ENCODE data around the gene SNRPB2. TPM values are rescaled to one million over a fixed set of nuclear protein-coding genes. Genes with fewer than 3 reads are reported as not detected.

Gene SNRPB2
- total RNA-seq, 1 experiment from 2014 or later = 174 TPM

DNA sequence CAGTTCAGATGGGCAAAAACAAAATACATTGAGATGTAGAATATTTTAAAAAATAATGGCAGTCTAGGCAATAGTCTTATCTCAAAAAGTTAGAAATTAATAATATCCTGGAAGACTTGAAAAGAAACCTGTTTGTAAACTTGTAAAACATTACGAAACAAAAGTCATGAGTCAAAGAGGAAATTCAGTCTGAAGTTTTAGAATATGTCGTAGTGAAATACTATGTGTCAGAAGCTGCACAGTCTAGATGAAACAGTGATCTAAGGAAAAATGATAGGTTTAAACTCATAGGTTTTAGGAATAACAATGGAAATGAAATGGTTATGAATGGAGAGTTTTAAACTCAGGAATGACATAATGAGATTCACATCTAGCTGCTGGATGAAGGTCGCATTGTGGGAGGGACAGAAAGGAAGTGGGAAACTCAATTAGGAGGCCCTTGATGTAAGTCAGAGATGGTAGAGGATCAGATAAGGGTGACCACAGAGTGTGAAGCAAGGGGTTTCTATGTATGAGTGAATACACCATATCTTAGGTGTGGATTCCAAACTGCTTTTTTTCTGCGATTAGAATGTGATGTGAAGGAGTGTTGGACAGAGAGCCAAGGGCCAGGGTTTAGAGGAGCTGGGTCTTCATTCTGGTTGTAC lies 2.8 kb downstream of the SNRPB2 start:
- peak; percentile 38 for DNase-seq (ENCODE audit: low read depth)

DNA sequence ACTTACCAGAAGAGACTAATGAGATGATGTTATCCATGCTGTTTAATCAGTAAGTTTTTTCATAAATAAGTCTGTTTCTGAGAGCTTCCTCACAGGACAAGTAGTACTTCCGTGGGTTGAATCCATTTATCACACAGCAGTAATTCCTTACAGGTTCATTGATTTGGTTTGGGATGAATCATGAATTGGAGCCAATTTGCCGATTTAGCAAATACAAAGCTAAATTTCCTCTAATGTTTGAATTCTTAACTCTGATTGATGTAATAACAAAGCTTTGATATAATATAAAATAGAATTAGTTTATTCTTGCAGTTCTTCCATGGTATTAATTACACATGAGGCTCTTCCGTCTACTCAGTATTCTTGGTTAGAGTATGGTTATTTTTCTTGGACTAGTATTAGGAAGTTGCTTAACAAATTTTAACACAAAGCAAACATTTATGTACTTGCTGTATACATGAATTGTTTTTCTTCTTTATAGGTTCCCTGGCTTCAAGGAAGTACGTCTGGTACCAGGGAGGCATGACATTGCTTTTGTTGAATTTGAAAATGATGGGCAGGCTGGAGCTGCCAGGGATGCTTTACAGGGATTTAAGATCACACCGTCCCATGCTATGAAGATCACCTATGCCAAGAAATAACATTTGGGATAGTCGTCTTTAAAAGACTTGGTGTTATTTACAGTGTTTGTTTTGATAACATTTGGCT lies 10.7 kb downstream of the SNRPB2 start:
- DNase-seq (ENCODE audit: low read depth) = no peak

DNA sequence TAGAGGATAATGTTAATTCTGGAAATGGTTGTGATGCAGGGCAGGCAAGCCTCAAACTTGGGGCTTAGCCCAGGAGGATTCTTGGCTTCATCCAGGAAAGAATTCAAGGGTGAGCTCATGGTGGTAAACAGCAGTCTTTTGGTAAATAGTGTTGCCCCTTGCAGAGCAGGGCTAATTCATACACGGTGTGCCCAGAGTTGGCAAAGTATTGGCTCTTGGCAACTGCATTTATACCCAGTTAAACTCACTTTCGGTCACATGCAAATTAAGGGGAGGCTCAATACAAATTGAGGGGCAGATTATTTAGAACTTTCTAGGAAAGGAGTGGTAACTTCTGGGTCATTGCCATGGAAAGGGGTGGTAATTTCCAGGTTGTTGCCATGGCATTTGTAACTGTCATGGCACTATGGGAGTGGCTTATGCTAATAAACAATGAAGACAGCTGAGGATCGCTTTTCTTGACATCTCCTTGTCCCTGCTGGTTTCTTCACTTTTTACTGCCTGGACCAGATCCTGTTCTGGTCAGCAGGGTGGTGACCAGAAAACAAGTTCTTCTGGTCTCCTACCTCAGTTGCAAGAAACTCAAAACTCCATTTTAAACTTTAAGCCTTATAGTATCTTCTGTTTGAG lies 14.5 kb downstream of the SNRPB2 start:
- no peak for DNase-seq (ENCODE audit: low read depth)

DNA sequence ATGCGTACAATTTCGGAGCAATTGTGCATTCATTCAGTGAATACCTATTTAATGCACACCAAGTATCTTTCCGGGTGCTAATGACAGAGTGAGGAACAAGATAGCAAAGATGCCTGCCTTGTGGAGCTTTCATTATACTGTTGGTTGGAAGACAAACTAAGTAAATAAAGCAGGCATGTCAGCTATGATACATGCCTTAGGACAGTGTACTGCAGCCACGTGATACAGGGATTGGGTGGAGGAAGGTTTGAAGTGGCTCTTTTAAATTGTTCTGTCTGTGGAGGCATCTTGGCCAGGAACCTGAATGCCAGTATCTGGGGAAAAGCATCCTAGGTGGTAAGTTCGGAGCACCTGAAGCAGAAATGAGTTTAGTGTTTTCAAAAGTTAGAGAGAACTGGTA lies 15.4 kb downstream of the SNRPB2 start:
- DNase-seq (ENCODE audit: low read depth) = no peak

DNA sequence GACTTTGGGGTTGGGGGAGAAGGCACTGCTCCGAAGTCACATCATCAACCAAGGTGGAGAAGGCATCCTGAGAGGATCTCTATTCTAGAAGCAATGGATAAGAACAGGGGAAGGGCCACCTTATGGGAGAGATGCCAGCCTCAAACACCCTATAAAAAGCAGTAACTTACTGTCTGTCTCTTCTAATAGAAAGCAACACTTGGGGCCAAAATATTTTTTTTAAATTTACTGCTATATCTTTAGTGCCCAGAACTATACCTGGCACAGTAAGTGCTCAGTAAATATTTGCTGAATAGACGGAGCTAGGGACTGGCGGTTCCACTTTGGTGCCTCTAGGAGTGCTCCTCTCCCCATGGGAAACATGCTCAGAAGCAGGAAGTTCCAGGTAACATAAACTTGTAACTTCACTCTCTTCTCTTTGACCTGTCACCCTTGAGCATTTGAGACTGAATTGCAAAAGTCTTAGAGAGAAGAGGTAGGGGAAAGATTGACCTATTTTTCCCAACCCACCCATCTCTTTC lies 17.5 kb downstream of the SNRPB2 start:
- DNase-seq (ENCODE audit: low read depth) = no peak

DNA sequence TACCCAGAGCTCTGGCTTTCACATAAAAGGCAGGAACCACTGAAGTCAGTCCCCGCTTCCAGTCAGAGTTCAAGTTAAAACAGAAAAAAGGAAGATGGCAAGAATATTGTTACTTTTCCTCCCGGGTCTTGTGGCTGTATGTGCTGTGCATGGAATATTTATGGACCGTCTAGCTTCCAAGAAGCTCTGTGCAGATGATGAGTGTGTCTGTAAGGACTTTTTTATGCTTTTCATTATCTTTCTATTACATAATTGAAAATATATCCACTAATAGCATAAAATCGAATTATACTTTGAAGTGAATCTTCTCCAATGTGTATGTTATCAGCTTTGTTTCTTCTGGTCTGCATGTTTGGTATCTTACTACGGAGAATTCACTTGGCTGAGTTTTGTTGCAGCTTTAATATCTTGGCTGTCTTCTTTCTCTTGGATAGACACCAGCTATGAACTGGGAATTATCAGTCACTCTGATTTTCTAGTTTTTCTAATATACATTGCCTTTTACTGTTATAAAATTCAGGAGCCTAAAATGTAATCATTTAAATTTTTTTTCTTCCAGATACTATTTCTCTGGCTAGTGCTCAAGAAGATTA lies 18.6 kb downstream of the SNRPB2 start, which contains the start of gene OTOR:
TSS of gene OTOR (plus strand) at position 51 of the 593 bp plus-strand sequence. CDS start at position 95, 44 bp downstream.
- no peak for DNase-seq (ENCODE audit: low read depth)

DNA sequence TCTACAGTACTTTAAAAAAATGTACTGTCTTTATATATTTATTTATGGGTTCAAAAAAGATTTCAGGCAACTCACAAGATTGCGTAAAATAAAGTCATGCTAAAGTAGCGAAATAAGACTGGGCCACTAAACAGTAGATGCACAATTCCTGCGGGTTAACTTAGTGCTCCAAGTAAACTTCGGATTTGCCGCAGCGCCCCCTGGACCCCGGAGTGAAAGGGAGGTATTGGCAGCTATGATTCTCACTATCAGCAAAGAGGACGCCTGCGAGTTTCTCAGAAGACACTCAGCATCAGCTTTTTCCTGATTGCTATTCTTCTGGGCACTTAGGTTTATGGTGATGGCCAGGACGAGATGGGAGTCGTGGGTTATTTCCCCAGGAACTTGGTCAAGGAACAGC lies 19.7 kb downstream of the SNRPB2 start:
- DNase-seq (ENCODE audit: low read depth) = no peak

DNA sequence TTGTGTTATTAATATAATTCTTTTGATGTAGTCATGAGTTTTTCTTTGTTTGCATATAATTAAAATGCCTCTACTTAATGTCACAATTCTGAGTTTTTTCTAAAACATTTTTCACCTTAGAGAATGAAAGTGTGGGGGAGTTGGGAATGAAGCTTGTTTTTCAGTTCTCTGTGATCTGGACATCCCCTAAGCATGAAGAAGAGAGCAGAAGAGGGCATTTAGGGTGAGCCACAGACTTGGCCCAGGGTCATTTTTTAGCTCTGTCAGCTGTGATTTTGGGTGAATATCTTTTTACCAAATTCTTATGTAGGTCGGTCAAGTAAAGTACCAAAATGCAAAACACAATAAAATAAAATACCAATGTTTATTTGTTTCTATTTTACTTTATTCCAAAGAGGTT lies 22.3 kb downstream of the SNRPB2 start:
- DNase-seq (ENCODE audit: low read depth) = no peak

DNA sequence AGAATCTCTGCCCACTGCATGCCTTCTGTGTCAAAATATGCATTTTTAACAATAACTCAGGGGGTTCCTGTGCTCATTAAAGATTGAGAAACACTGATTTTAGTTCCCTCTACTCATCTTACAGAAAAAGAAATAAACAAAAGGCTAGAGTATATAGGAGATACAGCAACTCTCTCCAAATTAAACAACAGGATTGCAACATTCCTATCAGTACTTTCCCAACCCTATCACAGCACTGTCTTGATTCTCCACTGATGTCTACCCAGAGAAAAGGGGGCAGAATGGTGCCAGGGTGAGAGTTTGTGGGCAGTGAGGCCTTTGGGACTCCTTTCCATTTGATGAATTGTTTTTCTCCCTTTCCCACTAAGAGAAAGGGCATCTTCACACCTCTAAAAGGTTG lies 23.1 kb downstream of the SNRPB2 start:
- no peak for DNase-seq (ENCODE audit: low read depth)

DNA sequence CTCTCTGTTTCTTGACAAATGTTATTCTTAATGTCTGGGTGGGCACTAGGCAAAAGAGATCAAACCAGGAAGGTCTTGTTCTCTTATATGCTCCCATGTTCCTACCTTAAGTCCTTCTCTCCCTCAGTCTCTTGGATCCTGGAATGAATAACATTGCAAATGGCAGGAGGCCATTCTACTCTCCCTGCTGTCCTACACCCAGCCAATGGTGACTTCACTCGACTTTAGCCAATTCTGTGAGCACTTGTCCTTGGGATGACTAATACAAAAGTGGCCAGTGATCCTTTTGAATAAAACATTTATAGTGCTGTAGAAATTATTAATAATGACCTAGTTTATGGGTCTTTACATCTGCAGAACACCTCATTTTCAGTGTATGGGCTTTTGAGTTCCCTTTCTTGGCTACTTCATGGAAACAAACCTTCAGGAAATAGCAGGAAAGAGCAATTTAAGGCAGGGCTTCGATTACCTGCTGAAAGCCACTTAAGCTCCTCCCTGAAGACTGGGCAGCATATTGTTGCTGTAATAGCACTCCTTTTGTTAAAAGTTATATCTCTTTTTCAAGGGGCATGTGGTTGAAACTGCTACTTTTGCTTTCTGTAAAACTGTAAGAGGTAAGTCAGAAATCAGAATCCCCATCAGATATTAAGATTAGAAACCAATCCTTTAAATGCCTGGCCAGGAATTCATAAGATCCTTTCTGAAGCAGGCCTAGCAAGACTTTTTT lies 28.8 kb downstream of the SNRPB2 start:
- DNase-seq (ENCODE audit: low read depth) = no peak

DNA sequence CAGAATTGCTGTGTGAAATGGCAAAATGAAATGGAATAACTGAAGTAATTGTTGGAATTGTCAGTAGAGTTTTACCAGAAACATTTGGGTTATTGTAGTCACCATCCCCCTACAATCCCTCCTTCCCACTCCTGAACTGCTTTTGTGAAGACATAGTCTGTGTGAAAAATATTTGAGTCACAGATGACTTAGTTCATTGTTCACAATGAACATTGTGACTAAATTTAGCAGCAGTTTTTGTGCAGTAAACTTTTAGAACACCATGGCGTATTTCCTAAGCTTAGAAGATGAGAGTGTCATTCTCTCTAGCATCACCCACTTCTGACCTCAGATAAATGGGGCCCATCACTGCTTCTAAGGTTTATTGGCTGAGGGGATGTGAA lies 29.3 kb downstream of the SNRPB2 start:
- peak; percentile 10 for DNase-seq (ENCODE audit: low read depth)

DNA sequence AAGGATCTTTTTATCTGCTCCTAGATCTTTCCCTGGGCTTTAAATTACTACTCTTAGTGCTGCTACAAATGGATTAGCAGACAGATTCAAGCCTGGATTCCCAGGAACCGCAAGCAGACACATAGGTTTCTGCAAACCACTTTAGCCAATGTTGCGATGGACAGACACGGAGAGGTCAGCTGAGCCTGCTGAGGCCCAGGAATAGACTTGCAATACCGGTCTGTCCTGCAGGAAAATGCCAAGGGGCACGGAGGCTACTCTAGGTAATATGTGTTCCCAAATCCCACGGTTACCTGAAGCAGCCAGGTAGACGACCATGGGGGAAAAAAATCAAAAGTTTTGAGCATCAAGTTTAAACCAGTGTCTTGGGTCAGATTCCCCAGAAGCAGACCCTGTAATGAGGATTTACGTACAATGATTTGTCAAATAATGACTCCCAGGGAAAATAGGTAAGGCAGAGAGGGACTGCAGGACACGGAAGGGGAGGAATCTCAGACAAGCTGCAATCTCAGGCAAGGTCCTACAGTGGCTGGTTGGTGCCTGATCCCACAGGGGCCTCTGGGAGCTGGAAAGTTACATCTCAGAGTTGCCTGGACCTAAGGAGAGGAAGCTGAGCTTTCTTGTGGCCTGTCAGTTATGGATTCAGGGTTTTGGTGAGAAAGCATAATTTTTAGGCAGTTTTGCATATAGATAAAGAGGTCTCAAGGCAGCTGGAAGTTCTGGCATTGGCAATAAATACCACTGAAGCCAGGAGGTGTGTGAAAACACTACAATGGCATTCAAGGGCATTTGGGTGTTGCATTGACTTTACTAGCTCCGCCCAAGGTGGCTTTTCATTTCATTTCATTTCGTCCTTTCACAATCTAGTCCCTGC lies 30.8 kb downstream of the SNRPB2 start:
- no peak for DNase-seq (ENCODE audit: low read depth)

DNA sequence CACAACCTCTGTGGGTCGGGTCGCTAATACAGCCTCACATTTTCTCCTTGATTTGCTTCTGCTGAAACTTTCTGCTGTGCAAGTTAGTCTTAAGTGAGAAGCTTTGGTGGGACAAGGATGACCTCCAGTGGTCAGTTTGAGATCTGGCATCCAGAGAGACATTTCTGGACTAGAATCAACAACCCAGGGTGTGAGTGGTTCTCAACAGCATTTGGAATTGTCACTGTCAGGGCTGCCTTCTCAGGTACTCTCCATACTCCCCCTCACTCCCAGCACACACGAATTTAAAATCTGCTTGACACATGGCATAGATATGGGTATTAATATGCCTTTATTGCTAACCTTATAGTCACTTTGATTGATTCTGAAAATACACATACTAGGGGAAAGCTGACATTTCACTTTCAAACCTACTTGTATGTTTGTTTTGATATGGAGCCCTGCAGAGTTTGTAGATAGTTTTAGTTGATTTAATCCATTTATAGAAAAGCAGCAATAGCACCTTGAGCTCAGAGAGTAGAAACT lies 31.5 kb downstream of the SNRPB2 start:
- DNase-seq (ENCODE audit: low read depth) = peak; percentile 67

DNA sequence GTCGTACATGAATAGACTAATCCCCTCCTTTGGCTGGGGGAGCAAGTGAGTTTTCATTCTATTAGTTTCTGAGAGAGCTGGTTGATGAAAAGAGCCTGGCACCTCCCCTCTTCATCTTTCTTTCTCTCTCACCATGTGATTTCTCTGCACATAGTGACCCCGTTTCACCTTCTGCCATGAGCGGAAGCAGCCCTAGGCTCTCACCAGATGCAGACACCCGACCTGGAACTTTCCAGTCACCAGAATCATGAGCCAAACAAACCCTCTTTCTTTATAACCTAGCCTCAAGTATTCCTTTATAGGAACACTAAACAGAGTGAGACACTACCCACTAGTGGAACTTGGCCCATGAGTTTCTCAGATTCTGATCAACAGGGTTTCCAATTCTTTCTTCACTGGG lies 34.7 kb downstream of the SNRPB2 start:
- no peak for DNase-seq (ENCODE audit: low read depth)

DNA sequence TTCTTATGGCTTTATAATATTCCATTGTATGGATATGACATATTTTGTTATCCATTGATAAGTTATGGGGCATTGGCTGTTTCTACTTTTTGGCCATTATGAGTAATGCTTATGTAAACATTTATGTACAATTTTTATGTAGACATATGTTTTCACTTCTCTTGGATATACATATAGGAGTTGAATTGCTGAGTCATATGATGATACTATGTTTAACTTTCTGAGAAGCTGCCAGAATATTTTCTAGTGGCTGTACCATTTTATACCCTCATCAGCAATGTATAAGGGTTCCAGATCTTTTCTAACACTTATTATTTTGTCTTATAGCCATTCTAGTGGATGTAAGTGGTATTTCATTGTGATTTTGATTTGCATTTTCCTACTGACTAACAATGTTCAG lies 41.4 kb downstream of the SNRPB2 start:
- no peak for DNase-seq (ENCODE audit: low read depth)

DNA sequence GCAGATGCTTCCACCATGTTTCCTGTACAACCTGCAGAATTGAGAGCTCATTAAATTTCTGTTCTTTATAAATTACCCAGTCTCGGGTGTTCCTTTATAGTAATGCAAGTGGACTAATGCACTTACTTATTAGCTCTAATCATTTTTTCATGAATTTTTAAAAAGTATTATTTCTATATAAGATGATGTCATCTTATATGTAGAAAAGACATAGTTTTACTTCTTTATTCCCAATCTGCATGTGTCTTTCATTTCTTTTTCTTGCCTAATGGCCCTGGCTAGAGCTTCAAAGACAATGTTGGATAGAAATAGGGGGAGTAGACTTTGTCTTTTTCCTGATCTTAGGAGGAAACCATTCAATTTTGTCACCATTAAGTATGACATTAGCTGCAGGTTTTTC lies 46.1 kb downstream of the SNRPB2 start:
- DNase-seq (ENCODE audit: low read depth) = no peak

DNA sequence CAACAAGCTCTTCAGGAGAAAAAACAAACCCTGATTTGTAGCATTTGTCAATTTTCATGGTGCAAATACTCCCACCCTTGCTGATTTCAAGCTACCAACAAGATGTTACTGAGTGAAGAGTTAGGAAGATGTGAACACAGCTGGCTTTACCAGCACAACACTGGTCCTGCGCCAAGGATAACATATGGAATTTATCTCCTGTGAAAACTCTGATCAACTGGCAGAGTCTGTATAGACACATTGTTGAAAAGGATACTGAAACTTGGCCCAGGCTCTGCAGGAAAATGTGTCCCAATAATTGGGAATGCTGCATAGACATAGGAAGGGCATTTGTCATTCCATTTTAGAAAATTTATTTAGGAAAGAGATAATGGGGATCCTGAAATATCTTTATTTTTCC lies 47.3 kb downstream of the SNRPB2 start:
- DNase-seq (ENCODE audit: low read depth) = no peak

DNA sequence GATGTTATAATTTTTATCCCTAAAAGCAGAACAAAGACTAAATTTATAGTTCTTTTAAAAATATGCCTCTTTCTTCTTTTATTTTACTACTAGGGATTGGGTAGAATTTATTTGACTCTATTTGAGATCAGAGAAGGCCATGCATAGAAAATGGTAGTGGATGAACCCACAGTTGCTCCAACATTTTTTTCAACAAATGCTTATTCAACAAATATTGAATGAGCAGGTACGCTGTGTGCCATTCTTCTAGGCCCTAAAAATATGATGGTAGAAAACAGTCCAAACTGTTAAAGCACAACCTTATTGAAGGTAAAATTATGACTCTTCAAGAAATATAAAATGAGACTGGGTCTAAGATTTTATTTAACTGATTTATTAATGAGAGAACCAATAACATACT lies 48.3 kb downstream of the SNRPB2 start:
- no peak for DNase-seq (ENCODE audit: low read depth)

DNA sequence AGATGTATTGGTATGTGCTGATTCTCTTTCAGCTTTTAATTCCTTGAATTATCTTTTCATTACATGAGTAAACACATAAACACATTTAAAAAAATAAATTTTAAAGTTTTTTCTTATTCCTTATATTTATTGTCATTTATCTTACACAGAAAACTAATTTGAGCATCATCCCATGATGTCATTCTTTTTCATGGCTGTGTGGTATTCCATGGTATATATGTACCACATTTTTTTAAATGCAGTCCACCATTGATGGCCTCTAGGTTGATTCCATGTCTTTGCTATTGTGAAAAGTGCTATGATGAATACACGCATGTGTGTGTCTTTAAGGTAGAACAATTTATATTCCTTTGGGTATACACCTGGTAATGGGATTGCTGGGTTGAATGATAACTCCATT lies 51.7 kb downstream of the SNRPB2 start:
- DNase-seq (ENCODE audit: low read depth) = no peak

DNA sequence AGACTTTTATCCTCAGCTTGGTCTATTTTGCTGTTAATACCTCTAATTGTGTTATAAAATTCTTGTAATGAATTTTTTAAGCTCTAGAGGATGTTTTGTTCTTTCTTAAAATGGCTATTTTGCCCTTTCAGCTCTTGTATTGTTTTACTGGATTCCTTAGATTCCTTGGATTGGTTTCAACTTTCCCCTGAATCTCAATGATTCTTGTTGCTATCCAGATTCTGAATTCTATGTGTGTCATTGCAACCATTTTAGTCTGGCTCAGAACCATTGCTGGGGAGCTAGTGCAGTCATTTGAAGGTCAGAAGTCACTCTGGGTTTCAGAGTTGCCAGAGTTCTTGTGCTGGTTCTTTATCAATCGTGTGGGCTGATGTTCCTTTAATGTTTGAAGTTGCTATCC lies 55.4 kb downstream of the SNRPB2 start:
- no peak for DNase-seq (ENCODE audit: low read depth)
